AG04450 (cell line): Measurements from ENCODE around the gene LIMA1. TPM values are rescaled to one million over a fixed set of nuclear protein-coding genes. Genes with fewer than 3 reads are reported as not detected.

Experiments
- CTCF ChIA-PET: fragments of 300-600, 350-600 bp; formaldehyde crosslinking; extraction: SDS; loops from one replicate; lab custom pipeline; 2022; ENCODE audit warnings: antibody characterized with exemption, inconsistent platforms; lab: Charles Lee
- POLR2A ChIA-PET: fragments of 350-600 bp; formaldehyde crosslinking; extraction: SDS; loops from one replicate; lab custom pipeline; 2021; ENCODE audit warnings: antibody characterized with exemption, inconsistent platforms; lab: Yijun Ruan, JAX
- DNase-seq: peaks from one replicate; pipeline ENCODE4 v3.0.0-alpha.2; 2011; ENCODE audit warnings: low read depth, low spot score
- H3K27ac ChIP-seq: one replicate; pipeline ENCODE4 v1.5.1; 2012; ENCODE audit warnings: low read depth, low read length, control low read depth
- H3K27me3 ChIP-seq: one replicate; pipeline ENCODE4 v1.6.0; 2012; ENCODE audit warnings: low read length; ENCODE audit not compliant: control insufficient read depth, insufficient read depth
- H3K4me3 ChIP-seq: 2 replicates; pipeline ENCODE4 v1.5.1; 2011; ENCODE audit warnings: mild to moderate bottlenecking, low read depth, low read length, control low read depth
- H3K9me3 ChIP-seq: 2 replicates; pipeline ENCODE4 v1.5.1; 2012; ENCODE audit warnings: low read length; ENCODE audit not compliant: control insufficient read depth, insufficient read depth
- polyA plus RNA-seq: library from polyadenylated mRNA; depleted of rRNA; stranded (reverse); fragments of >200 nt; gene quantifications from 2 replicates; pipeline ENCODE4 v1.2.3, GENCODE V29; 2011
- TF ChIP-seq, protein P1 (sequence below): IDR thresholded peaks from 2 replicates; pipeline ENCODE4 v1.5.1; 2011; ENCODE audit warnings: low read depth, low read length, control low read depth, inconsistent platforms

The LIMA1 gene
- polyA plus RNA-seq, 1 experiment: 218 TPM

DNA sequence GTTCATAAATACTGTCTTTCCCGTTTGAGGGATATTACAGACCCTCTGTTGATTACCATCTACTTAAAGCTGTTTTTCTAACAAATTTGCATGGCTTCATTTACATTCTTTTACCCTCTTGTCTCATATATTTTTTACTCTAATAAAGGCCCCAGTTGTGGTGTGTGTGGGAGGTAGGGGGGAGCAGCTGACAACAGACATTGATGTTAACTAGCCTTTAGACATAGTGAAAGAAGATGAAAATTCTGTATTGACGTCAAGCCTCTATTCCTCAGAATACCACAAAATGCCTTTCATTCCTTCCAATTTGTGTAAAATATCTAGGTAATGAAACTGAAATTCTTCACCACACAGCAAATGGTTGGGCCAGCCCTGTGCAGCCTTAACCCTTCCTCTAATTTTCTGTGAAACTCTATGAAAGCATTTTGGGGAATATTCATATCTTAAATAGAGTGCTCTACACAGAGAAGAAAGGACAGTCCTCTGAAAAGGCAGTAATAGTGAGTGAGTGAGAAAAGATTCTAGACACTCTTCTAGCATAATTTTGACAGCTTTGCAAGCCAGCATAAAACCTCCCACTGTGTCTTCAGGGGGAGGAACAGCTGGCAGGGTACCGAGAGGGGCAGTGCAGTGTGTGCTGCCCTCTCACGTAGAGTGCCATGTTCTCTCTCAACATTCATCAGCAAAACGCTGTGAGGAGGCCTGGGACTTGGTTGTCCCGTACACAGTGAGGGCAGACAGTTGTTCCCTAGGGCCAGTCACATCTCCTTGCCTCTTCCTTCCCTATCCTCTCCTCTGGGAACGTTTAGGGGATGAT lies 96.0 kb downstream of the LIMA1 start:
- Histone ChIP-seq H3K27ac (peak overlapping the region; percentile 98), H3K9me3 (no peaks in the 10 kb centered on the region), H3K4me3 (no peak overlapping the region), H3K27me3 (no peaks in the 10 kb centered on the region)
- POLR2A ChIA-PET: interaction anchor here (0.6 to 1.8 kb wide), 7 partner anchors 17 to 116 kb away, joined by 3 to 5 read pairs (median 5); partner anchors contain the start of gene LIMA1
- CTCF ChIA-PET: interaction anchor here (0.7 to 4.9 kb wide), 4 partner anchors 9 to 127 kb away, joined by 3 to 21 read pairs (median 6); partner anchors contain the start of gene COX14
- TF ChIP-seq, protein P1, sequence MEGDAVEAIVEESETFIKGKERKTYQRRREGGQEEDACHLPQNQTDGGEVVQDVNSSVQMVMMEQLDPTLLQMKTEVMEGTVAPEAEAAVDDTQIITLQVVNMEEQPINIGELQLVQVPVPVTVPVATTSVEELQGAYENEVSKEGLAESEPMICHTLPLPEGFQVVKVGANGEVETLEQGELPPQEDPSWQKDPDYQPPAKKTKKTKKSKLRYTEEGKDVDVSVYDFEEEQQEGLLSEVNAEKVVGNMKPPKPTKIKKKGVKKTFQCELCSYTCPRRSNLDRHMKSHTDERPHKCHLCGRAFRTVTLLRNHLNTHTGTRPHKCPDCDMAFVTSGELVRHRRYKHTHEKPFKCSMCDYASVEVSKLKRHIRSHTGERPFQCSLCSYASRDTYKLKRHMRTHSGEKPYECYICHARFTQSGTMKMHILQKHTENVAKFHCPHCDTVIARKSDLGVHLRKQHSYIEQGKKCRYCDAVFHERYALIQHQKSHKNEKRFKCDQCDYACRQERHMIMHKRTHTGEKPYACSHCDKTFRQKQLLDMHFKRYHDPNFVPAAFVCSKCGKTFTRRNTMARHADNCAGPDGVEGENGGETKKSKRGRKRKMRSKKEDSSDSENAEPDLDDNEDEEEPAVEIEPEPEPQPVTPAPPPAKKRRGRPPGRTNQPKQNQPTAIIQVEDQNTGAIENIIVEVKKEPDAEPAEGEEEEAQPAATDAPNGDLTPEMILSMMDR: no peak
- DNase-seq: peak; percentile 83

DNA sequence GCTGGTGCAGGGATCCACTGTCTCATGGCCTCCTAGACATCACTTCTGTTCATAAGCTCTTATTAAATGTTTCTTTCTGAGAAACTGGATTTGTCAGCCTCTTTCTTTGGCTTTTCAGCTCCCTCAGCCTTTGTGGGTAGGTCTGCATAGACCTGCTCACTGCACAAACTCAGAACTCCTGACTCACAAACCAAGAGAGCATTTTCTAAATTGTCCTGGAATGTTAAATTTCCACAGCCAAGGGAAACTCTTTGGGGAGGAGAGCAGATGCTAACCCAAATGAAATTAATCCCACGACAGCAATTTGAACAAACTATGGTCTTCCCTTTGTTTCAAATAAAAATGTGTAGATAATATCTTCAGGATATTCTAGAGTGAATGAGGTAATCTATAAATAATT lies 96.6 kb downstream of the LIMA1 start:
- TF ChIP-seq, protein P1: no peak
- POLR2A ChIA-PET: interaction anchor here (1.4 to 1.8 kb wide), 3 partner anchors 34 to 96 kb away, joined by 3 to 5 read pairs (median 5); partner anchors contain the start of gene LIMA1
- CTCF ChIA-PET: interaction anchor here (0.5 to 4.9 kb wide), 4 partner anchors 11 to 128 kb away, joined by 3 to 22 read pairs (median 14); partner anchors contain the start of gene COX14
- Histone ChIP-seq H3K27me3 (no peaks in the 10 kb centered on the region), H3K4me3 (no peak overlapping the region), H3K9me3 (no peaks in the 10 kb centered on the region), H3K27ac (peak overlapping the region; percentile 94)
- no peak for DNase-seq

DNA sequence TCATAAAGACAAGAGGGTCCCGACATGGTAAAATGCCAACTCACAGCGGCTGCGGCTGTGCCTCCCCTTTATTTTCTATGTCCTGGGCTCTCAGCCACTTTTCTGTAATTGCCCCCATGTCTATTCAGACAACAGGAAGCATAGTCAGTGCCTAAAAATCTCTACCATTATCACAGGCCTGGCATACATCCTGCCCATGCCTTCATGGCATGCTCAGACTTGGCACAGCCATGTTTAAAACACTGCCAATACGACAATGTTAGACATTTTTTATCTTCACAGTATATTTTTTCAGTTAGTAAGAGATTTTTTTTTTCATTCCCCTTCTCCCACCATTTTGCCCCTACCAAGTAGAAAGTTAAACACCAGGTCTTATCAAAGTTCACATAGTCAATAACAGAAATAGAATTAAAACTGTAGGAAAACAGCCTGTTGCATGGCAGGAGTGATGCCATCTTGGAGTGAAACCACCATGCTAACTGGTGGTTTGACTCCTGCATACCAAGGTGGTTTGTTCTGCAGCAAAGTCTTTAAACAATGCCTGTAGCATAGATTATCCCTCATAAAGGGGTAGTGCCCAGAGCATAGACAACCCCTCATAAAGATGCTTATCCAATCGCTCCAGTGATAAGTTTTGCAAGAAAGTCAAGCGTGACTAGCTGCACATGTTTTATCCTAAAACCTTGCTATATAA lies 97.2 kb downstream of the LIMA1 start:
- TF ChIP-seq, protein P1: no peak
- no peak overlapping the region for H3K4me3 ChIP-seq
- no peak for DNase-seq
- ChIA-PET POLR2A (interaction anchor here (1.4 to 1.8 kb wide), 3 partner anchors 35 to 97 kb away, joined by 3 to 5 read pairs (median 5); partner anchors contain the start of gene LIMA1), CTCF (interaction anchor here (0.5 to 4.9 kb wide), 4 partner anchors 10 to 128 kb away, joined by 3 to 22 read pairs (median 14); partner anchors contain the start of gene COX14)
- H3K27me3 ChIP-seq: no peaks in the 10 kb centered on the region
- H3K27ac ChIP-seq: peak overlapping the region; percentile 94
- H3K9me3 ChIP-seq: no peaks in the 10 kb centered on the region

DNA sequence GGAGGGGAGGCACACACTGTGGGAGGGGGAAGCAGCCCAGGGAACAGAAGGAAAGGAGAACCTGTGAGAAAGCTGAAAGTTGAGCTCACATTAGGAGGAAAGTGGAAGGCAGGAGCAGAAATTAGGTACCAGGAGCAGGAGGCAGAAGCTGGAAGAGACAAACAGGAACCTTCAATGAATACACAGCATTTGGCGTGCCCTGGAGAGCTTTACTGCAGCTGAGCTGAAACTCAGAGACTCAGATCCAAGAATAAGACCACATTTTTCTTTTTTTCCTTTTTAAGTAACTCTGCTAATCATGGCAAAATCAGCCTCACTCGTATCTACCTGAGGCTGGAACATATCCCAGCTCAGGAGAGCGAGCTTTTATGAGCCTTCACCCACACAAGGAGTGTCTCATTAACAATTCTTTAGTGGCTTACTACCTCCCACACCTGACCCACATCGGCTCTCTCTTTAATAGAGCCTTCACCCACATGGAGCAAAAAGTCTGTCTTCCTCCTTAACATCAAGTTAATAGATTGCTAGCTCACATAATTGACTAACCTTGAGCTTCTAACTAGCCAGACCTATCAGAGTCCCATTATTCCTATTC lies 97.9 kb downstream of the LIMA1 start:
- Histone ChIP-seq H3K9me3 (no peaks in the 10 kb centered on the region), H3K27me3 (no peaks in the 10 kb centered on the region), H3K27ac (peak overlapping the region; percentile 94), H3K4me3 (no peak overlapping the region)
- CTCF ChIA-PET: interaction anchor here (1.7 to 4.9 kb wide), 3 partner anchors 9 to 129 kb away, joined by 7 to 22 read pairs (median 21); partner anchors contain the start of gene COX14
- TF ChIP-seq, protein P1: no peak
- no peak for DNase-seq
- POLR2A ChIA-PET: interaction anchor here (0.8 kb wide), 1 partner anchor 15 kb away, joined by 3 read pairs; no protein-coding TSS in a partner anchor
